ELR (cell line): ENCODE data around the gene CCDC191.
A peak's percentile ranks its signal among the peaks of the same experiment; 100 is the strongest.

Source experiments
- DNase-seq: peaks from one replicate; pipeline ENCODE4 v3.0.0-alpha.2; 2015; ENCODE audit warnings: low read depth

Gene CCDC191

GRCh38 chr3:114056130-114057010 is at the start of gene CCDC191, which contains the start of gene QTRT2:
Gene CCDC191, minus strand, starts transcription at chr3:114056526. Its CDS starts 60 bp downstream, at chr3:114056466.
Gene QTRT2, plus strand, starts transcription at chr3:114056737. Its CDS starts 8,521 bp downstream, at chr3:114065258.
- peak; percentile 100 for DNase-seq

GRCh38 chr3:114104414-114104813 is 48.1 kb upstream of the CCDC191 start:
- DNase-seq, result peak; percentile 71

GRCh38 chr3:114103858-114104257 is 47.5 kb upstream of the CCDC191 start:
- no peak for DNase-seq

GRCh38 chr3:114103181-114103580 is 46.9 kb upstream of the CCDC191 start:
- no peak for DNase-seq

GRCh38 chr3:114101101-114101500 is 44.8 kb upstream of the CCDC191 start:
- no peak for DNase-seq

- no peak for DNase-seq
Measured at GRCh38 chr3:114095796-114096195, 39.5 kb upstream of the CCDC191 start.

GRCh38 chr3:114093596-114093995 is 37.3 kb upstream of the CCDC191 start:
- DNase-seq, result peak; percentile 65

- DNase-seq, result no peak
Measured at GRCh38 chr3:114093016-114093380, 36.7 kb upstream of the CCDC191 start.

- no peak for DNase-seq
Measured at GRCh38 chr3:114092151-114093015, 36.1 kb upstream of the CCDC191 start.

GRCh38 chr3:114089675-114090074 is 33.3 kb upstream of the CCDC191 start:
- DNase-seq, result no peak

- DNase-seq, result no peak
Measured at GRCh38 chr3:114086356-114086755, 30.0 kb upstream of the CCDC191 start.

- no peak for DNase-seq
Measured at GRCh38 chr3:114083112-114083511, 26.8 kb upstream of the CCDC191 start.

GRCh38 chr3:114081037-114081436 is 24.7 kb upstream of the CCDC191 start:
- DNase-seq, result no peak

GRCh38 chr3:114080201-114080600 is 23.9 kb upstream of the CCDC191 start:
- no peak for DNase-seq

GRCh38 chr3:114079761-114080160 is 23.4 kb upstream of the CCDC191 start:
- no peak for DNase-seq

- no peak for DNase-seq
Measured at GRCh38 chr3:114078126-114078525, 21.8 kb upstream of the CCDC191 start.

GRCh38 chr3:114076711-114077110 is 20.4 kb upstream of the CCDC191 start:
- DNase-seq, result no peak

- DNase-seq, result no peak
Measured at GRCh38 chr3:114071786-114072185, 15.5 kb upstream of the CCDC191 start.

GRCh38 chr3:114068336-114068735 is 12.0 kb upstream of the CCDC191 start:
- no peak for DNase-seq

GRCh38 chr3:114067804-114068203 is 11.5 kb upstream of the CCDC191 start:
- DNase-seq, result no peak

- no peak for DNase-seq
Measured at GRCh38 chr3:114060906-114061655, 4.8 kb upstream of the CCDC191 start.

- DNase-seq, result peak; percentile 58
Measured at GRCh38 chr3:114058646-114059045, 2.3 kb upstream of the CCDC191 start.
